ENCODE results near the gene OR4F3.
"Not testable (repeated sequence)": the region's sequence is repeated elsewhere in the genome, so short reads cannot be mapped to it uniquely, and the experiment has no call there.

The OR4F3 gene

GRCh38 chr5:181366968-181367367 lies at the start of gene OR4F3:
Gene OR4F3, plus strand, starts transcription at chr5:181367268.
- not testable (repeated sequence) for DNase-seq (ENCODE audit: low read depth)

All from activated T-helper 9 cell treated with anti-CD3 and anti-CD28 coated beads, Interleukin-2, amount 50 U/mL, for 16 hours (primary cell).